Measurements from ENCODE around the gene SMYD3.
A peak's percentile ranks its signal among the peaks of the same experiment; 100 is the strongest.

Gene SMYD3

GRCh38 chr1:245797592-245798348, 709.3 kb downstream of the SMYD3 start:
- Histone ChIP-seq H3F3A (ENCODE audit: insufficient read depth, low read length) (no peaks in the 10 kb centered on the region), H3K4me1 (ENCODE audit: low read length) (no peaks in the 10 kb centered on the region), H3K27ac (ENCODE audit: low read length) (no peak overlapping the region), H3K36me3 (replicated peaks; ENCODE audit: insufficient read depth, low read length) (no peaks in the 10 kb centered on the region), H3K9ac (ENCODE audit: low read length) (no peak overlapping the region), H3K9me3 (replicated peaks; ENCODE audit: insufficient read depth, low read length) (no peaks in the 10 kb centered on the region), H2AFZ (ENCODE audit: low read length) (no peak overlapping the region), H3K9me2 (replicated peaks; ENCODE audit: insufficient read depth, low read length) (no peaks in the 10 kb centered on the region), H3K27me3 (replicated peaks; ENCODE audit: insufficient read depth, low read length) (no peaks in the 10 kb centered on the region), H3K4me2 (ENCODE audit: low read depth, low read length) (no peak overlapping the region), H3K4me3 (ENCODE audit: low read length) (no peak overlapping the region), H4K20me1 (ENCODE audit: insufficient read depth, low read length) (no peaks in the 10 kb centered on the region), H3K79me2 (ENCODE audit: low read length) (no peaks in the 10 kb centered on the region)
- DNase-seq, result no peak
- peak; percentile 22; the same call in 1 of the 2 replicates for TF ChIP-seq CTCF (IDR thresholded peaks at IDR 0.05; ENCODE audit: low read length)
- no peak for TF ChIP-seq EZH2phosphoT487 (IDR thresholded peaks at IDR 0.05; ENCODE audit: low read length)

GRCh38 chr1:245791410-245792312, 715.4 kb downstream of the SMYD3 start:
- Histone ChIP-seq H3K79me2 (ENCODE audit: low read length) (no peaks in the 10 kb centered on the region), H3F3A (ENCODE audit: insufficient read depth, low read length) (no peaks in the 10 kb centered on the region), H3K36me3 (replicated peaks; ENCODE audit: insufficient read depth, low read length) (no peaks in the 10 kb centered on the region), H3K27me3 (replicated peaks; ENCODE audit: insufficient read depth, low read length) (no peaks in the 10 kb centered on the region), H3K4me2 (ENCODE audit: low read depth, low read length) (no peak overlapping the region), H2AFZ (ENCODE audit: low read length) (no peak overlapping the region), H3K4me3 (ENCODE audit: low read length) (no peak overlapping the region), H4K20me1 (ENCODE audit: insufficient read depth, low read length) (no peaks in the 10 kb centered on the region), H3K9me2 (replicated peaks; ENCODE audit: insufficient read depth, low read length) (no peaks in the 10 kb centered on the region), H3K9me3 (replicated peaks; ENCODE audit: insufficient read depth, low read length) (no peaks in the 10 kb centered on the region), H3K9ac (ENCODE audit: low read length) (no peak overlapping the region), H3K27ac (ENCODE audit: low read length) (no peak overlapping the region), H3K4me1 (ENCODE audit: low read length) (no peaks in the 10 kb centered on the region)
- DNase-seq, result no peak
- TF ChIP-seq CTCF (IDR thresholded peaks at IDR 0.05; ENCODE audit: low read length), result no peak
- no peak for TF ChIP-seq EZH2 (optimal IDR thresholded peaks at IDR 0.05; ENCODE audit: low read depth, low read length)
- no peak for TF ChIP-seq EZH2phosphoT487 (IDR thresholded peaks at IDR 0.05; ENCODE audit: low read length)

GRCh38 chr1:245790441-245790840, 716.6 kb downstream of the SMYD3 start:
- no peak overlapping the region for H2AFZ ChIP-seq (ENCODE audit: low read length)
- H3K4me1 ChIP-seq (ENCODE audit: low read length), result no peaks in the 10 kb centered on the region
- TF ChIP-seq EZH2phosphoT487 (IDR thresholded peaks at IDR 0.05; ENCODE audit: low read length) (no peak), EZH2 (optimal IDR thresholded peaks at IDR 0.05; ENCODE audit: low read depth, low read length) (no peak), CTCF (IDR thresholded peaks at IDR 0.05; ENCODE audit: low read length) (no peak)
- no peaks in the 10 kb centered on the region for H3K9me3 ChIP-seq (replicated peaks; ENCODE audit: insufficient read depth, low read length)
- H3K36me3 ChIP-seq (replicated peaks; ENCODE audit: insufficient read depth, low read length), result no peaks in the 10 kb centered on the region
- H4K20me1 ChIP-seq (ENCODE audit: insufficient read depth, low read length), result no peaks in the 10 kb centered on the region
- H3K9ac ChIP-seq (ENCODE audit: low read length), result no peak overlapping the region
- H3K9me2 ChIP-seq (replicated peaks; ENCODE audit: insufficient read depth, low read length), result no peaks in the 10 kb centered on the region
- no peak for DNase-seq
- H3K4me2 ChIP-seq (ENCODE audit: low read depth, low read length), result no peak overlapping the region
- no peaks in the 10 kb centered on the region for H3K27me3 ChIP-seq (replicated peaks; ENCODE audit: insufficient read depth, low read length)
- H3K27ac ChIP-seq (ENCODE audit: low read length), result no peak overlapping the region
- H3K79me2 ChIP-seq (ENCODE audit: low read length), result no peaks in the 10 kb centered on the region
- H3F3A ChIP-seq (ENCODE audit: insufficient read depth, low read length), result no peaks in the 10 kb centered on the region
- H3K4me3 ChIP-seq (ENCODE audit: low read length), result no peak overlapping the region
